ENCODE results near the gene CAPN15.

The CAPN15 gene

GRCh38 chr16:495127-495748 lies 32.3 kb upstream of the CAPN15 start:
- Histone ChIP-seq H3K36me3 (ENCODE audit: control insufficient read depth in 2 of 2, insufficient read depth in 2 of 2, low read length in 2 of 2) (peaks cover 0 to 5% of the 10 kb centered on the region in 2 donors), H3K9me3 (ENCODE audit: control insufficient read depth in 2 of 2, low read length in 2 of 2) (no peaks in the 10 kb centered on the region), H3K27me3 (ENCODE audit: control insufficient read depth in 2 of 2, insufficient read depth in 2 of 2, low read length in 2 of 2) (no peaks in the 10 kb centered on the region), H3K27ac (ENCODE audit: low read depth in 2 of 2, low read length in 2 of 2) (no peak overlapping the region), H3K4me3 (ENCODE audit: low read length in 2 of 2) (no peak overlapping the region), H3K9ac (ENCODE audit: low read depth in 1 of 2, low read length in 2 of 2) (no peak overlapping the region), H3K4me1 (ENCODE audit: control insufficient read depth in 2 of 2, insufficient read depth in 2 of 2, low read length in 2 of 2) (no peaks in the 10 kb centered on the region)

DNA sequence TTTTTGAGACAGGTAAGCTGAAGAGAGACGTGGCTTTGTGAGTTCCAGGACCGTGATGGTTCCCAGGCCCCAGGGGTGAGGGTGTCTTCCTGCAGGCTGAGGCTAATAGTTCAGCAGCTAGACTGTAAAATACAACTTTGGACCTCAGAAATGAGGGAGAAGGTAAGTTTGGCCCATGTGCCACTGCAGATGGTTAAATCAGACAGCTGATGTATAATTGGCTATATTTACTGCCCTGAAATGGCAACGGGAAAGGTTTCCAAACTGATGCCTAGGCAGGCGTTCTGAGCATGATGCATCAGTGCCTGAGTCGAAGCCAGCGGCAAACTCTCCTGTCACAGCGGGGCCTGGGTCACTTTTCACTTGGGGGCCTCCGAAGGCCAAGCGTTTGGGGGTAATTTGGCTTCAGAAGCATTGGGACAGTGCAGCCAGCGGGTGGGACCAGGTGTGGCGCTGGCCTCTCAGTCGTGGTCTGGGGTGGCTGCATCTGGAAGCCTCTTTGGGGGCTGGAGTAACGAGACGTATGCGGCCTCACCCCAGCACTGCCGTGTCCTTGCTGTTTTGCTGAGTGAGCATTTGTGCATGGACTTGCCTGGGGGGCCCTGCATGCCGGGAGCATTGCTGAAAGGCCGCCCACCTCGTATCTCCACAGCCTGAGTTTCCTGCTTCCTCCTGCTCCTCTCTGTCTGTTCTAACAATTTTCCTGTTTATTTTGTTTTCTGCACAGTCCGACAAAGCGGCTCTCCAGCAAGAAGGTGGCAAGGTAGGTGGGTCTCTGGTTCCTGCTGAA lies 31.2 kb upstream of the CAPN15 start:
- H3K9ac ChIP-seq (ENCODE audit: low read depth in 1 of 2, low read length in 2 of 2), result no peak overlapping the region
- H3K36me3 ChIP-seq (ENCODE audit: control insufficient read depth in 2 of 2, insufficient read depth in 2 of 2, low read length in 2 of 2), result peaks cover 0 to 2% of the 10 kb centered on the region in 2 donors
- H3K9me3 ChIP-seq (ENCODE audit: control insufficient read depth in 2 of 2, low read length in 2 of 2), result no peaks in the 10 kb centered on the region
- H3K27ac ChIP-seq (ENCODE audit: low read depth in 2 of 2, low read length in 2 of 2), result no peak overlapping the region
- no peak overlapping the region for H3K4me3 ChIP-seq (ENCODE audit: low read length in 2 of 2)
- no peaks in the 10 kb centered on the region for H3K27me3 ChIP-seq (ENCODE audit: control insufficient read depth in 2 of 2, insufficient read depth in 2 of 2, low read length in 2 of 2)
- peaks cover 0 to under 1% of the 10 kb centered on the region in 2 donors for H3K4me1 ChIP-seq (ENCODE audit: control insufficient read depth in 2 of 2, insufficient read depth in 2 of 2, low read length in 2 of 2)

- Histone ChIP-seq H3K4me1 (ENCODE audit: control insufficient read depth in 2 of 2, insufficient read depth in 2 of 2, low read length in 2 of 2) (peaks cover 5 to 10% of the 10 kb centered on the region in 2 donors), H3K36me3 (ENCODE audit: control insufficient read depth in 2 of 2, insufficient read depth in 2 of 2, low read length in 2 of 2) (peaks cover 0 to 2% of the 10 kb centered on the region in 2 donors), H3K27me3 (ENCODE audit: control insufficient read depth in 2 of 2, insufficient read depth in 2 of 2, low read length in 2 of 2) (no peaks in the 10 kb centered on the region), H3K9ac (ENCODE audit: low read depth in 1 of 2, low read length in 2 of 2) (no peak overlapping the region), H3K9me3 (ENCODE audit: control insufficient read depth in 2 of 2, low read length in 2 of 2) (no peaks in the 10 kb centered on the region), H3K27ac (ENCODE audit: low read depth in 2 of 2, low read length in 2 of 2) (no peak overlapping the region), H3K4me3 (ENCODE audit: low read length in 2 of 2) (no peak overlapping the region)
Observed at GRCh38 chr16:497258-497657, 30.3 kb upstream of the CAPN15 start.

DNA sequence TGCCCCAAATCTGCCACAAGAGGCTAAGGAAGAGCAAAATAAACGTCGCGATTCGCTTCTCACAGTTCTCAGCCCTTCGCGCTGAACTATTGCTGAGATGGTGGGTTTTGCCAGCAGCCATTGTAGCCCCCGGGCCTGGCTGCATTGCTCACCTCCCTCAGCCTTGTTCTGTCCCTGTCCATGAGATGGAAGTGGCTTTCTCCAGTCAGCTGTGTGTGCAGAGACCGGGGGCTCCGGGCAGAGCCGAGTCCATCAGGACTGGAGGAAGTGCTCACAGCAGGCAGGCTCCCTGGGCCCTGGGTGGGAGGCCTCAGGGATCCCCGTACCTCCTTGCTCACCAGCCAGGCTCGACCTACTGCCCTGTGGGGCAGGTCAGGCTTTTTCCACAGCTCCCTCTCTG lies 27.6 kb upstream of the CAPN15 start:
- Histone ChIP-seq H3K4me3 (ENCODE audit: low read length in 2 of 2) (no peak overlapping the region), H3K4me1 (ENCODE audit: control insufficient read depth in 2 of 2, insufficient read depth in 2 of 2, low read length in 2 of 2) (peaks cover 11 to 20% of the 10 kb centered on the region in 2 donors), H3K27me3 (ENCODE audit: control insufficient read depth in 2 of 2, insufficient read depth in 2 of 2, low read length in 2 of 2) (no peaks in the 10 kb centered on the region), H3K27ac (ENCODE audit: low read depth in 2 of 2, low read length in 2 of 2) (no peak overlapping the region), H3K9me3 (ENCODE audit: control insufficient read depth in 2 of 2, low read length in 2 of 2) (no peaks in the 10 kb centered on the region), H3K36me3 (ENCODE audit: control insufficient read depth in 2 of 2, insufficient read depth in 2 of 2, low read length in 2 of 2) (peaks cover 0 to 2% of the 10 kb centered on the region in 2 donors), H3K9ac (ENCODE audit: low read depth in 1 of 2, low read length in 2 of 2) (no peak overlapping the region)

DNA sequence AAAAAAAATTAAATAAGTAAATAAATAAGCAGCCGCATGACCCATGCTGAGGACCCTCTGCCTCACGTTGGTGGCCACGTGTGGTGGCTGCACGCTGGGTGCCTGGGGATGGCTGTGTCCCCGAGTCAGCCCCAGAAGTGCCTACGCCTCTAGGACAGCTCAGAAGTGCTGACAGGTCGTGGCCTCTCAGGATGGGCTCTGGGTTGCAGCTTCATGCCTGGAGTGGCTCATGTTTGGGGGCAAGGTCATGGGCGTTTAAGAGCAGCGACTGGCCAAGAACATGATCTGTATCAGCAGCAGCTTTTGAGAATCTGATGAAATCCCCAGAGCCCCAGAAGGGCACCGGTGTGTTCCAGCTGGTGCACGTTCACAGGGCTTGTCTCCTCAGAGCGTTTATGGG lies 26.8 kb upstream of the CAPN15 start:
- H3K9me3 ChIP-seq (ENCODE audit: control insufficient read depth in 2 of 2, low read length in 2 of 2), result no peaks in the 10 kb centered on the region
- no peaks in the 10 kb centered on the region for H3K27me3 ChIP-seq (ENCODE audit: control insufficient read depth in 2 of 2, insufficient read depth in 2 of 2, low read length in 2 of 2)
- peaks cover 0 to 3% of the 10 kb centered on the region in 2 donors for H3K36me3 ChIP-seq (ENCODE audit: control insufficient read depth in 2 of 2, insufficient read depth in 2 of 2, low read length in 2 of 2)

DNA sequence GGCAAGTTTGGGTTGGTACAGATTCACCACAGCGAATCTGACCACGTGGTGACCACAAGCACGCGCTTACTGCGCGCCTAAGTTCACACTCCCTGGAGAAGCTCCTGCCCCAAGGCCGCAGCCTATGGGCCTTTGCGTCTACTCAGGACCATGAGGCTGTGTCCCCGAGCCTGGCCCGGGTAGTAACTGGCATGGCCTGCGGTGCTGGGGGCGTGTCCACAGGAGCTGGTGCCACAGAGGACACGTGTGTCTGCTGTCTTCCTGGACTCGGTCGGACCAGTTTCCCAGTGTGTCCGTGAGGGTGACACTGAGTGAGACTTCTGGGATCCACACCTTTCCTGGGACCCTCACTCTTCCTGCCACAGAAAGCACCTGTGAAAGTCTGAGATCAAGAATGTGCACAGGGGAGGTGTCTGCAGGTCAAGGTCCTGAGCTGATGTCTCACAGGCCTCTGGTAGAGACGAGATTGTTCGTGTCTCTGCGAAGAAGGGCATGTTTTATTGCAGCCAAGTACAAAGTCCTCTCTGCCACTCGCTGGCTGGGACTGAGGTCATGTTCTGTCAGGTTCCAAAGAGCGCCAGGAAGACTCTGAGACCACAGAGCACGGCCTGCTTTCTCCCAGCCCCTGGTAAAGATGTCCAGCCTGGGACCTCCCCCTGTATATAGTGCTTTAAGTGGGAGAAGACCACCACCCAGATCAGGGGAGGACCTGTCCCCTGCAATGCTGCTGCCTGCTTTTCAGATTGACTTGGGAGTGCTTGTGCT lies 25.2 kb upstream of the CAPN15 start:
- Histone ChIP-seq H3K36me3 (ENCODE audit: control insufficient read depth in 2 of 2, insufficient read depth in 2 of 2, low read length in 2 of 2) (peaks cover 3 to 4% of the 10 kb centered on the region in 2 donors), H3K9me3 (ENCODE audit: control insufficient read depth in 2 of 2, low read length in 2 of 2) (no peaks in the 10 kb centered on the region), H3K27ac (ENCODE audit: low read depth in 2 of 2, low read length in 2 of 2) (peak overlapping the region; percentile 75), H3K4me1 (ENCODE audit: control insufficient read depth in 2 of 2, insufficient read depth in 2 of 2, low read length in 2 of 2) (peaks cover 11 to 20% of the 10 kb centered on the region in 2 donors), H3K27me3 (ENCODE audit: control insufficient read depth in 2 of 2, insufficient read depth in 2 of 2, low read length in 2 of 2) (no peaks in the 10 kb centered on the region), H3K4me3 (ENCODE audit: low read length in 2 of 2) (peak overlapping the region; percentile 21 to 59), H3K9ac (ENCODE audit: low read depth in 1 of 2, low read length in 2 of 2) (peak overlapping the region; percentile 44 to 56)

More for the DNA sequence above, 26.8 kb upstream of the CAPN15 start:
- Histone ChIP-seq H3K4me3 (ENCODE audit: low read length in 2 of 2) (no peak overlapping the region), H3K4me1 (ENCODE audit: control insufficient read depth in 2 of 2, insufficient read depth in 2 of 2, low read length in 2 of 2) (peaks cover 11 to 20% of the 10 kb centered on the region in 2 donors), H3K9ac (ENCODE audit: low read depth in 1 of 2, low read length in 2 of 2) (no peak overlapping the region), H3K27ac (ENCODE audit: low read depth in 2 of 2, low read length in 2 of 2) (no peak overlapping the region)

DNA sequence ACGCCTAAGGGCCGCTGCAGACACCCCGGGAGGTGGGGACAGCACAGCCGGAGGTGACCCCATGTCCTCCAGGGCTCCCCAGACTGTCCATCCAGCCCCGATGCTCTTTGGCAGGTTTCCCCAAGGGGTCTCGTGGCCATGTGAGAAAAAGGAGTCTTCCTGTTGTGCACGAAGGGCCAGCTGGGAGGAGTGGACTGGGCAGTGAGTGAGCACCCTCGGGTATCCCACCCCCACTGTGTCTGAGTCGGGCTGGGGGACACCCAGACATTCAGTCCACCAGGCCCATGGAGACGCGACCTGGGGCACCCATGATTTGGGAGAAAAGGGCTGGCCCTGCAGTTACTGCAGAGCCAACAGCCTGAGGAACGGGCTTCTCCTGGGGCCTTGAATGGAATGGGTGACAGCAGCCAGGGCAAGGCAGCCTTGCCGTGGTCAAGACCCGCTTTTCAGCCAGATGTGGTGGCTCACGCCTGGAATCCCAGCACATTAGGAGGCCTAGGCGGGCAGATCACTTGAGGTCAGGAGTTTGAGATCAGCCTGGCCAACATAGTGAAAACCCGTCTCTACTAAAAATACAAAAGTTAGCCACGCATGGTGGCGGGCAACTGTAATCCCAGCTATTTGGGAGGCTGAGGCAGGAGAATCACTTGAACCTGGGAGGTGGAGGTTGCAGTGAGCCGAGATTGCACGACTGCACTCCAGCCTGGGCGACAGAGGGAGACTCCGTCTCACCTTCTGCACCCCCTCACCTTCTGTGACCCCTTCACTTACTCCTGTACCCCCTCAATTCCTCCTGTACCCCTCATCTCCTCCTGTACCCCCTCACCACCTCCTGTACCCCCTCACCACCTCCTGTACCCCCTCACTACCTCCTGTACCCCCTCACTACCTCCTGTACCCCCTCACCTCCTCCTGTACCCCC lies 24.1 kb upstream of the CAPN15 start:
- Histone ChIP-seq H3K36me3 (ENCODE audit: control insufficient read depth in 2 of 2, insufficient read depth in 2 of 2, low read length in 2 of 2) (peaks cover 3 to 4% of the 10 kb centered on the region in 2 donors), H3K4me3 (ENCODE audit: low read length in 2 of 2) (peak overlapping the region; percentile 21 to 59), H3K9me3 (ENCODE audit: control insufficient read depth in 2 of 2, low read length in 2 of 2) (no peaks in the 10 kb centered on the region), H3K4me1 (ENCODE audit: control insufficient read depth in 2 of 2, insufficient read depth in 2 of 2, low read length in 2 of 2) (peaks cover 11 to 20% of the 10 kb centered on the region in 2 donors), H3K27me3 (ENCODE audit: control insufficient read depth in 2 of 2, insufficient read depth in 2 of 2, low read length in 2 of 2) (no peaks in the 10 kb centered on the region), H3K9ac (ENCODE audit: low read depth in 1 of 2, low read length in 2 of 2) (peak overlapping the region; percentile 44 to 56), H3K27ac (ENCODE audit: low read depth in 2 of 2, low read length in 2 of 2) (peak overlapping the region; percentile 70 to 75)

GRCh38 chr16:505479-506245 lies 21.9 kb upstream of the CAPN15 start:
- Histone ChIP-seq H3K4me3 (ENCODE audit: low read length in 2 of 2) (no peak overlapping the region), H3K9me3 (ENCODE audit: control insufficient read depth in 2 of 2, low read length in 2 of 2) (no peaks in the 10 kb centered on the region), H3K9ac (ENCODE audit: low read depth in 1 of 2, low read length in 2 of 2) (no peak overlapping the region), H3K27ac (ENCODE audit: low read depth in 2 of 2, low read length in 2 of 2) (no peak overlapping the region), H3K36me3 (ENCODE audit: control insufficient read depth in 2 of 2, insufficient read depth in 2 of 2, low read length in 2 of 2) (peaks cover 3 to 4% of the 10 kb centered on the region in 2 donors), H3K27me3 (ENCODE audit: control insufficient read depth in 2 of 2, insufficient read depth in 2 of 2, low read length in 2 of 2) (no peaks in the 10 kb centered on the region), H3K4me1 (ENCODE audit: control insufficient read depth in 2 of 2, insufficient read depth in 2 of 2, low read length in 2 of 2) (peaks cover 16 to 20% of the 10 kb centered on the region in 2 donors)

DNA sequence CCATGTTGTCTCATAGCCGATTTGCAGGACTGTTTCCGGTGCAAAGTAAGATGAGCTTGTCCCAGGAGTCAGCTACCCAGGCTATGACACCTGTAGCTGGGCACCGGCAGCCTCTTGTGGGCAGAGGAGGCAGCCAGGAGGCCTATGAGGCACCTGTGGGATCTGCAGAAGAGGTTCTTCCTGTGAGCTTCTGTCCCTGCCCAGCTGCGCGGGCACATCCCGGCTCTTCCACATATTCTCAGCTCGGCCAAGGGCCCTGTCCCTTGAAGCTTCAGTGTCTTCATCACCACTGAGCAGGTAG lies 21.3 kb upstream of the CAPN15 start:
- no peaks in the 10 kb centered on the region for H3K27me3 ChIP-seq (ENCODE audit: control insufficient read depth in 2 of 2, insufficient read depth in 2 of 2, low read length in 2 of 2)
- H3K9me3 ChIP-seq (ENCODE audit: control insufficient read depth in 2 of 2, low read length in 2 of 2), result no peaks in the 10 kb centered on the region
- no peak overlapping the region for H3K9ac ChIP-seq (ENCODE audit: low read depth in 1 of 2, low read length in 2 of 2)
- H3K36me3 ChIP-seq (ENCODE audit: control insufficient read depth in 2 of 2, insufficient read depth in 2 of 2, low read length in 2 of 2), result peaks cover 3 to 4% of the 10 kb centered on the region in 2 donors
- H3K4me3 ChIP-seq (ENCODE audit: low read length in 2 of 2), result no peak overlapping the region
- H3K4me1 ChIP-seq (ENCODE audit: control insufficient read depth in 2 of 2, insufficient read depth in 2 of 2, low read length in 2 of 2), result peaks cover 16 to 20% of the 10 kb centered on the region in 2 donors
- no peak overlapping the region for H3K27ac ChIP-seq (ENCODE audit: low read depth in 2 of 2, low read length in 2 of 2)

Measured in mucosa of rectum (tissue), 2 donors.